HepG2 (cell line): Measurements from ENCODE around the gene FHIT.

Experiments
- ATF7 ChIP-seq, 2 experiments: fragments of 450-650 bp in 1 of 2; sonication (generic) in 1 of 2; formaldehyde crosslinking in 1 of 2; IDR thresholded peaks; 2 replicates each; pipeline versions ENCODE4 v1.4.0 to v1.6.1; 2016 to 2020; ENCODE audit warnings: antibody characterized with exemption in 1 of 2, mild to moderate bottlenecking in 1 of 2, missing genetic modification reagents in 1 of 2
- JDP2 ChIP-seq: sonication (generic); formaldehyde crosslinking; IDR thresholded peaks from 2 replicates; pipeline ENCODE4 v1.8.1; 2022; ENCODE audit warnings: missing genetic modification reagents, borderline replicate concordance
- TF ChIP-seq, protein P1 (sequence below): sonication (generic); formaldehyde crosslinking; IDR thresholded peaks from 2 replicates; pipeline ENCODE4 v1.5.0; 2020; ENCODE audit warnings: missing genetic modification reagents
- TF ChIP-seq, protein P2 (sequence below): sonication (generic); formaldehyde crosslinking; conservative IDR thresholded peaks from 2 replicates; pipeline ENCODE4 v1.4.0; 2020; ENCODE audit warnings: missing genetic modification reagents
- TF ChIP-seq, protein P3 (sequence below): sonication (generic); formaldehyde crosslinking; IDR thresholded peaks from 2 replicates; pipeline ENCODE4 v1.5.0; 2020; ENCODE audit warnings: missing genetic modification reagents

DNA sequence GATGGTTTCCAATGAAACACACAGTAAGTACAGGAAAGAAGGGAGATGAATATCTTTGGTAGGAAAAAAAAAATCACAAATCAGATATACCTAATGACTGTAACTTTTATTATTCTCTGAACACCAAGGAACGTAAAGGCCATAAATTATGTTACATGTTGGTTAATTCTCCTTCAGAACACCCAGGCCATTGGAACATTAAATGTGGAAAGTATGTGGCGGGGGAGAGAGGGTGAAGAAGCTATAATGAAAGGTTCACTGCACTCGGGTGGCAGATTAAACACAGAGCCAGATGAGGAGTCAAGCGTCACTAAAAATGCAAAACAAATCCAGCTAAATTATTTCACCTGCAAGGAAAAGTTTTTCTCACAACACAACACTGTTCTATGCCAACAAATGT is 193.8 kb downstream of the FHIT start:
- TF ChIP-seq, protein P1, sequence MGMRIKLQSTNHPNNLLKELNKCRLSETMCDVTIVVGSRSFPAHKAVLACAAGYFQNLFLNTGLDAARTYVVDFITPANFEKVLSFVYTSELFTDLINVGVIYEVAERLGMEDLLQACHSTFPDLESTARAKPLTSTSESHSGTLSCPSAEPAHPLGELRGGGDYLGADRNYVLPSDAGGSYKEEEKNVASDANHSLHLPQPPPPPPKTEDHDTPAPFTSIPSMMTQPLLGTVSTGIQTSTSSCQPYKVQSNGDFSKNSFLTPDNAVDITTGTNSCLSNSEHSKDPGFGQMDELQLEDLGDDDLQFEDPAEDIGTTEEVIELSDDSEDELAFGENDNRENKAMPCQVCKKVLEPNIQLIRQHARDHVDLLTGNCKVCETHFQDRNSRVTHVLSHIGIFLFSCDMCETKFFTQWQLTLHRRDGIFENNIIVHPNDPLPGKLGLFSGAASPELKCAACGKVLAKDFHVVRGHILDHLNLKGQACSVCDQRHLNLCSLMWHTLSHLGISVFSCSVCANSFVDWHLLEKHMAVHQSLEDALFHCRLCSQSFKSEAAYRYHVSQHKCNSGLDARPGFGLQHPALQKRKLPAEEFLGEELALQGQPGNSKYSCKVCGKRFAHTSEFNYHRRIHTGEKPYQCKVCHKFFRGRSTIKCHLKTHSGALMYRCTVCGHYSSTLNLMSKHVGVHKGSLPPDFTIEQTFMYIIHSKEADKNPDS (CRISPR knock-in tag) = no peak
- TF ChIP-seq, protein P2, sequence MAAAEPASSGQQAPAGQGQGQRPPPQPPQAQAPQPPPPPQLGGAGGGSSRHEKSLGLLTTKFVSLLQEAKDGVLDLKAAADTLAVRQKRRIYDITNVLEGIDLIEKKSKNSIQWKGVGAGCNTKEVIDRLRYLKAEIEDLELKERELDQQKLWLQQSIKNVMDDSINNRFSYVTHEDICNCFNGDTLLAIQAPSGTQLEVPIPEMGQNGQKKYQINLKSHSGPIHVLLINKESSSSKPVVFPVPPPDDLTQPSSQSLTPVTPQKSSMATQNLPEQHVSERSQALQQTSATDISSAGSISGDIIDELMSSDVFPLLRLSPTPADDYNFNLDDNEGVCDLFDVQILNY = no peak
- TF ChIP-seq JDP2 (CRISPR knock-in tag) (no peak), ATF7 (IDR thresholded peaks at IDR 0.05) (no peak), ATF7 (CRISPR knock-in tag; IDR thresholded peaks at IDR 0.05) (no peak)
- TF ChIP-seq, protein P3, sequence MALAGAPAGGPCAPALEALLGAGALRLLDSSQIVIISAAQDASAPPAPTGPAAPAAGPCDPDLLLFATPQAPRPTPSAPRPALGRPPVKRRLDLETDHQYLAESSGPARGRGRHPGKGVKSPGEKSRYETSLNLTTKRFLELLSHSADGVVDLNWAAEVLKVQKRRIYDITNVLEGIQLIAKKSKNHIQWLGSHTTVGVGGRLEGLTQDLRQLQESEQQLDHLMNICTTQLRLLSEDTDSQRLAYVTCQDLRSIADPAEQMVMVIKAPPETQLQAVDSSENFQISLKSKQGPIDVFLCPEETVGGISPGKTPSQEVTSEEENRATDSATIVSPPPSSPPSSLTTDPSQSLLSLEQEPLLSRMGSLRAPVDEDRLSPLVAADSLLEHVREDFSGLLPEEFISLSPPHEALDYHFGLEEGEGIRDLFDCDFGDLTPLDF (CRISPR knock-in tag) = no peak
